NCI-H774 (cell line): ENCODE data around the gene PLCB1.

Experiments used
- DNase-seq: peaks from one replicate; lab custom pipeline; 2025; lab: John Stamatoyannopoulos, UW

PLCB1 gene

DNA sequence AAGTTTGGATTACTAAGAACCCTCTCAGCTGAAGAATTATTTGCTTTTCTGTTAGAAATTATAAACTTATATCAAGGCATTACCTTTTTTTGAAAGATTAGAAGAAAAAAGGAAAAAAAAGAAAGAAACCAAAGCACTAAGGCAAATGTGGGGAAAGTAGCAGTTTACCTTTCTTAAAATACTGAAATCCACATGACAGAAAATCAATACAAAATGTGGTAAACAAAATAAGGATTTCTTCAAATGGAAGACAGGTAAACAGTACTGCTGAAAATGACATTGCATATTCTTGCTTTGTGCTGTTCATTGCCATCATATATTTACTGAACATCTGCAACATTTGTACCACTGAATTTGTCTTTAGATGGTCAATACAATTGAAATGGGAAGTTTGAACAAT, 525.6 kb downstream of the PLCB1 start:
- DNase-seq, result no peak

DNA sequence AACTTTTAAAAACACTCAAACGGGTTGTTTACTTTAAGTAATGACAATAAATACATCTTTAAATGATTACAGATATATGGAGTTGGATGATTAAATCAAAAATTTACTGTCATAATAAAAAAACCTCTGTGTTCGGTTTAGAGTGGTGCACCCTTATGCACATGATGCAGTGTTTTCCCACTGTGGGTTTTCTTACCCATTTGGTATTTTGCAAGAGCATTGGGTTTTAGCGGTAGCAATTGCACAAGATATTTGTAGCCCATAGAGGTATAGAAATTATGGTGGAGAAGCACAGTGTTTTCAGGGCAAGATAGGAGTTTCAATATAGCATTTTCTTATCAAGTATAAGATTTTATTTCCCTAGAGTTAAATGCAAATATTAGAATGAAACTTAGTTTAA, 526.0 kb downstream of the PLCB1 start:
- DNase-seq, result no peak

DNA sequence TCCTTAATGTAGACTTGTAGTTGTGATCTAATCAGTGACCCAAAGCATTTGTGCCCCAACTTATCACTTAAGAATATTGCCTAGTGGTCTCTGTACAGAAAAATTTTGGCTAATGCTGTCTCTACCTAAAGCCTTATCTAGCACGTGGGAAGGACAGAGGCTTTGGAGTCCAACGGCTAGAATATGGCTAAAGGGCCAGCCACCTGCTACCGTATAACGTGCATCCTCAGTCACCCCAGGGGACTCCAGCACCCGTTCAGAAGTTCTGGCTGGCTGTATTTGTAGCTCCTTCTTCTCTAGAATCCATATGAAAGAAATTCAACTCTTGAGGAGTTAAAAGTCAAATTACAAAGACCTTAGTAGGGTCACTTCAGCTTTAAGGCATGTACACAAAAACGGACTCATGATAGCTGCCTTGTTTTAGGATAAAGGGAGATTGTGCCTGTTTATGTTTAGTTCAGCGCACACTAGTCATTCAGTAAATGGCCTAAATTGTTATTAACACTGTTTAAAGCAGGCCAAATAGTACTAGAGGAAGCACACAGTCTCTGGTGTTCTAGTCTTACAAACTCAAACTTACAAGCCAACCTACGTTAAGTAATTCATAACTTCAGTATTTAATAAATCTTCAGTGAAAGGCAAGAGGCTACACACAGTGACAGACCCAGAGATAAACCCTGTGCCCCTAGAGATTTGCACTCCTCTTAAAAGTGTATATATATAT, 529.3 kb downstream of the PLCB1 start:
- DNase-seq, result no peak

DNA sequence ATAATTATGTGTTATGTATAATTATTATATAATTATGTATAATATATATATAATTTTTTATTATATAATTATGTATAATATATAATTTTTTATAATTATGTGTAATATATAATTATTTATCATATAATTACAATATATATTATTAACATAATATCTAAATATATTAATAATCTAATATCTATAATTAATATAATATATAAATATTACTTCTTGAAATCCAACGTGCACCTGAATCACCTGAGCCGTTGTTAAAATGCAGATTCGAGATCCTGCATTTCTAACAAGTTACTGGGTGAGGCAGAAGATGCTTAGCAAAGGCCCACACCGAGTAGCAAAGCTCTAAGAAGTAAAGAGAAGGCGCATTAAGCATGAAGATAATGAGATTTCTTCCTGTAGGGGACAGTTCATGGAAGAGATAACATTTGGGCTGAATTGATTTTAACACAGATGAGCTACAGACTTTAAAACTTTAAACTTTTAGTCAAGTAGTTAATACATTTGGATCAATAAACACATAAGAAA, 530.4 kb downstream of the PLCB1 start:
- no peak for DNase-seq

DNA sequence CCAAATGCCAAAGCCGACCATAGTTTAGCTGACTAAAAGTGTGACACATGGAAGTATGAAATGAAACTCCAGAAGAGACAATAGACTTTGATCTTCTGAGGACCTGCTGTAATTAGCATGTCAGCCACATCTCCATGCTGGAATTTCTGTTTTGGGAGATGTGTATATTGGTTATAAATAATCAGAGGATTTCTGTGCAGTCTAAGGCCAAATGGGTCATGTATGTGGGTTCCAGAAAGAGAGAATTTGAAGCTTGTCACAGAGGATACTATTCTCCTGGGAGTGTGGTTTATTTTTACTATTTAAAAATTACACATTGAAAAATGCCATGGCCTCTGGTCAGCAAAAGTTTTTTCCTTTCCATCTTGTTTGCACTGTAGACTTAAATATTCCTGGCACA, 531.4 kb downstream of the PLCB1 start:
- no peak for DNase-seq

DNA sequence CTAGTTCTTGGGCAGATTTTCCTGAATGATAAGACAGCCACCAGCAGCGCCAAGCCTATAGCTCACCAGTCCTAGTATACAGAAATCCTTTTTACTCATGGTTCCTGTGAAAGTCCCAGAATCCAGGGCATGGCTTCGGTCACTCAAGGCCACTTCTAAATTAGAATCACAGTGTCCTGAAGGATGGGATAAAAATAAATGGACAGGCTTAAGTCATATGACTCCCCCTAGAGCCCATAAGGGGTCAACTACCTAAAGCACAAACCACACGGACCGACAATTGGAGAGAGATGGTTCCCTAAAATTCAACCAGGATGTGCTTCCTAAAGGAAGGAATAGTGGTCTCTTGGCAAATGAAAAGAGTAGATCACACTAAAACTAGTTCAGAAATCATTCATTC, 532.7 kb downstream of the PLCB1 start:
- no peak for DNase-seq

DNA sequence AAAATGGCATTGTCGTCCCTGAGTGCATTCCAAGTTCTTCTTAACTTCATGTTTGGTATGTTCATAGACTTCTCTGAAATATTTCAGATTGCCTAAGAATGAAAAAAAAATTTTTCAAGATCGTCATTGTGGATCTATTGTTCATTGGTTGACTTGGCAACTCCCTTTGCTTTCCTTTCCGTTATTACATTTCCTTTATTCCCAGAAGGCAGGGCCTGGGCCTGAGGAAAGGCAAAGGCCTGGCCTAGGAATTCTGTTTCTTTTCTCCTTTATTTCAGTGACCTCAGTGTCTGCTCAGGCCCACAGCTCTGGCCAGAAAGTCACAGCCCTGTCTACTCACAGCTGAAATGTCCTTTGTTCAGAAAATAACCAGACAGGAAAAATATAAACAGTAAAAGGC, 535.2 kb downstream of the PLCB1 start:
- no peak for DNase-seq

DNA sequence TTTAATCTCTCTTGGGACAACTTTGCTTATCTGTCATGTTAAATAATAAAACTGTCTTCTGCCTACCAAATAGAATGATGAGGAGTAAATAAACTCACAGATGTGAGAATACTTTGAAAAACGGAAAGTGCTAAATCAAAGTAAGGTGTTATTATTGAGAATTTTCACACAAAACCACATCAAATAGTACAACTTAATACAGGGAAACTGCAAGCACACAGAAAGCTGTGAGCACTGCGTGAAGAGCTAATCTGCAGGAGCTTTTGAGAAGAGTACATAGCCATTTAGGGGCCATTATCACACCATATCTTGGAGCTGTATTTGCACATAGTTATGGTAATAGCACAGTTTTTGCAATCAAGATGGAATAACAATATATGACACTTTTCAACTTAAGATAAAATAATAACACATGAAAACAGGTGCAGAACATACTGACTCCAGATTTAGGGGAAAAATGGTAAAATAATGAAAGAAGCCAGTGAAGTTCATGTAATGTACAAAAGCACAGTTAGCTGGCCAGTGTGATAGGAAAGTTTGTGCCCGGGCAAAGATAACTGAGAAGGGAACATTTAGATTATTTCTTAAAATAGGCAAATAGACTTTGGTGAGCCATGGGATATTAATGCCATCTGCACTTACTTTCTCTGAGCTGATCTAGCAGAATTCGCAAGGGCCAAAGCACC, 538.3 kb downstream of the PLCB1 start:
- no peak for DNase-seq

DNA sequence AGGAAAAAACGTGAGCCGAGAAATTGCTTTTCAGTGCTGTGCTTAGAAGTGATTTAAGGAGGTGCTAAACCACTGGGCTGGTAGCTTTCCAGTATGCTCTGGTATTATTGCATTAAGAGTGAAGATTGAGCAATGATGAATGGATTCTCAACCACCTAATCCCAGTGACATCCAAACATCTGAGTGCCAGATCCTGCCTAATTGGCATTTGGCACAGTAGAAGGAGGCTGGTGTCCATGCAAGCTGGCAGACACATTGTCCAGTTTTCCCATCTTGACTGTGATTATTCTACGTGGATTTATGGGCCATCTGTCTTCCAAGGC, 538.8 kb downstream of the PLCB1 start:
- no peak for DNase-seq

DNA sequence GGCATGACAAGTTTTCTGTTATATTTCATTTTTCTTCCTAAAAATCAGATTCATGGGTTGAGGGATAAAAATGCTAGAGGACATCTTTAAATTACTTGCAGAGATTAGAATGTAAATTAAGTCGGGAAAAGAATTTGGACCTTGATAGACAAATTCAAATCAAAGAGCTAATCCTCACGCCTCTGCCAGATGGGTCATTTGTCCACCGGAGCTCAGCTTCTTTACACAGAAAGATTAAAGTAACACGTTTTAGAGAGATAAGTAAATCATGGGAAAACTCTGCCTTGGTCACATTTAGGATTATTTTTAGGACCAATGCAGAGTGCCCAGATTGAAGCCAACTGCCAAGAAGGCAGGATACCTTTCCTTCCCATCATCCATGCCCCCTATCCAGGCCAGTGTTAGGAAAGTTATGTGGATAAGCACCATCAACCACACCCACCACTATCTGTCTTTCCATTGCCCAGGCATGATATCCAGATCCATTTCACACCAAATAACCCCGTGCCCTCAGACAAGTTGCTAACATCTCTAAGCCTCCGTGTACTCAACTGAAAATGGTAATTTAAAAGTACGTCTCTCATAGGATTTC, 539.4 kb downstream of the PLCB1 start:
- DNase-seq, result no peak

DNA sequence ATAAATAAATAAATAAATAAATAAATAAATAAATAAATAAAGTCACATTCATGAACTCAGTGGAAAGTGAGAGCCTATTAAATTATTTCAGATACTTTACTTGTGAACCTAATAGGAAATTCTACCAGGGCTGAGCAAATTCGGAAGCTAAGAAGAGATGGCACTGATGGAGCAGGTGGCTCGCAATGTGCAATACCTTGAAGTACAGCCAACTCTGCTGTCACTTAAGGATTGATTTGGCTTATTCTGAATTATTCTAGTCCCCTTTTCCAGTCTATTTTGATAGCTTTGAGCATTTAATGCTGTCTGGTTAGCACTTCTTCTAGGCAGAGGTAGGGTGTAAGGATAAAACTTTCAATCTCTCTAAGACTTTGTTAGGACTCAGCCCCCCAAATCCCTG, 541.0 kb downstream of the PLCB1 start:
- no peak for DNase-seq

DNA sequence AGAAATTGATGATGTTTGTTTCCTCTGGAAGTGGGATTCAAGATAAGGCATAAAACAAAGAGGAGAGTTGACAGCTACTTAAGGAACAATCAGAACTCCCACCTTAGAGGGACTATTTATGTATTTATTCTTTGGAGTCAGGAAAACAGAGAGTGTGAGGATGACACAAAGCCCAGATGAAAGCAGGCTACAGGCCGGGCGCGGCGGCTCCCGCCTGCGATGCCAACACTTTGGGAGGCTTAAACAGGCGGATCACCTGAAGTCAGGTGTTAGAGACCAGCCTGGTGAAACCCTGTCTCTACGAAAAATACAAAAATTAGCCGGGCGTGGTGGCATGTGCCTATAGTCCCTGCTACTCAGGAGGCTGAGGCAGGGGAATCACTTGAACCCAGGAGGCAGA, 543.8 kb downstream of the PLCB1 start:
- no peak for DNase-seq

DNA sequence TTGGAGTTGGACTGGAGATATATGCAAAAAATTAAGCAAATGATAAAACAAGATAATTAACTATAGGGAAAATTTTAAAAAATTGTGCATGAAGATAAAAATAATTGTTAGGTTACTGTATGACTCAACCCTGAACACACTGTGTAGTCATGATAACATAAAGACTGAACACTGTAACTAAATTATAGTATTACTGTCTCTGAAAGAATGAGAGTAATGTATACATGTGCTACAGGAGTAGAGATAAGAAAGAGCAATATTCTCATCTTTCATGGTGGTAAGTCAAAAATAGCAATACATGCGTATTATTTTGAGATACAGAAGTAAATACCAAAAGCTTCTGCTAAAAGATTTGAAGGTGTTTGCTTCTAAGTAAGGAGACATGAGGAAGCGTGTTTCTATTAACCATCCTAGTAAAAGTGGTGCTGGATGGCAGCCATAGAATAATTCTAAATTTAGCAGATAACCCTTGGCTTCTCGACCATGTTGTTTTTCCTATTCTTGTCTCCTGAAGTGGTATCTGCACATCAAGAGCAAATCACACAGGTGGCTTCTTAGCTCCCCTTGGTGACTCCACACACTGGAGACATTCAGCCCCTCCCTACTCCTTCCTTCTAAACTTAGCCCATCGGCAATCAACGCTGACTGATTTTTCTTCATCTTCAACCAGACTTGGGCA, 546.2 kb downstream of the PLCB1 start:
- DNase-seq, result no peak

DNA sequence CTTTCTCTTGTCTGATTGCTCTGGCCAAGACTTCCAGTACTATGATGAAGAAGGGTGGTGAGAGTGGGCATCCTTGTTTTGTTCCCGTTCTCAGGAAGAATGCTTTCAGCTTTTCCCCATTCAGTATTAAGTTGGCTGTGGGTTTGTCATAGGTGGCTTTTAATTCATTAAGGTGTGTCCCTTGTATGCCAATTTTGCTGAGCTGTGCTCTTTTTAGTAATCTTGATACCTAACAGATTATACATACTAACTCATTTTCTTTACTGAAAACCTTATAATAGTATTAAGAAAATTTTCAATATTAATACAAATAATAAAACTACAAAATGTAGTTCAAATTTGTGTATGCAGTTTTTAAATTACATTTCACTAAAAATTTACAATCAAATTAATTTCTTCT, 557.3 kb downstream of the PLCB1 start:
- no peak for DNase-seq

DNA sequence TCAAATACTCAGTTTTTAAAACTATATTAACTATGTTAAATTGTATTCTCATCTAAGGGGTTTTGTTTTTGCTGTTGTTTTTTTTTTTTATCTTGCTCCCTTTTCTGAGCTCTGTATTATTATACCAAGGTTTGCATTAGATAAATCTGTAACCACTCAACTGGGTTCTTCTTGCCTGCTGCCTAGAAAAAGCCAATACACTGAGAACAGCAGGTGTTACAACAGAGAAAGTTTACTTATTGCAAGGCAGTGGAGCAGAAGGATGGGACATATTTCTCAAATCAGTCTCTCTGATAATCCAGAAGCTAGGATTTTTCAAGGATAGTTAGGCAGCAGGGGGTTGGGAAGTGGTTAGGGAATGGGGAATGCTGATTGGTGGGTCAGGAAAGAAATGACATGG, 558.0 kb downstream of the PLCB1 start:
- DNase-seq, result no peak

DNA sequence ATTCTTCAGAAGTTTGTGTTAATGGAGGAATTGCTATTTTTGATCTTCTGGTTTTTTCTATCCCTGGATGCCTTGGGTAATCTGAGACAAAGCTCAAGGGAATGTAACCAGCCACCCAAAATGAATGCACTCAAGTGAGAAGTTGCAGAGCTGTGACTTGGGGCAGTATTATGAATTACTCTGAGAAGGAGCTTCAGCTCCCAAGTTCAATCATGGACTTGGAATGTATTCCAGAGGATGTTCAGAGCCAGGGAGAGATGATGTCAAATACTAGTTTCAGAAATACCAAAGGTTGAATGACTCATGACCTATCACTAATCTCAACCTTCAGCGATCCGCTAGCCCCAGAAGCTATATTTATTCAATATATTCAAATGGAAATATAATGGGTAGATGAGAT, 561.6 kb downstream of the PLCB1 start:
- no peak for DNase-seq

DNA sequence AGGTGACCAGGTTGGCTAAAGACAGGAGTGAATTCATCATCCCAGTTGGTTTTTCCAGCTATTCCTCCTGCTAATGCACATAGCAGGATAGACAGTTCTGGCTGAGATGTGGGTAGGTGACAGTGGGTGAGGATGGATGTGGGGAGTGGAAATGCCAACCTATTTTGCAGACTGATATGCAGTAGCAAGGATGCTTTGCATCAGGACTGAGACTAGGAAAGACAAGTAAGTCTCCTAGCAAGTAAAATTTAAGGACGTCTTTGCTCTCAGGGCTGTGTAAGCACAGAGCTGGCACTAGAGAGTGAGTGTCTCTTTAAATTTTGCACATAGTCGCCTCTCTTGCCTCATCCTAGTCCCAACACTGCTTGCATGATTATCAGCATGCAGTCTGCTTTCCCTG, 568.7 kb downstream of the PLCB1 start:
- DNase-seq, result no peak

DNA sequence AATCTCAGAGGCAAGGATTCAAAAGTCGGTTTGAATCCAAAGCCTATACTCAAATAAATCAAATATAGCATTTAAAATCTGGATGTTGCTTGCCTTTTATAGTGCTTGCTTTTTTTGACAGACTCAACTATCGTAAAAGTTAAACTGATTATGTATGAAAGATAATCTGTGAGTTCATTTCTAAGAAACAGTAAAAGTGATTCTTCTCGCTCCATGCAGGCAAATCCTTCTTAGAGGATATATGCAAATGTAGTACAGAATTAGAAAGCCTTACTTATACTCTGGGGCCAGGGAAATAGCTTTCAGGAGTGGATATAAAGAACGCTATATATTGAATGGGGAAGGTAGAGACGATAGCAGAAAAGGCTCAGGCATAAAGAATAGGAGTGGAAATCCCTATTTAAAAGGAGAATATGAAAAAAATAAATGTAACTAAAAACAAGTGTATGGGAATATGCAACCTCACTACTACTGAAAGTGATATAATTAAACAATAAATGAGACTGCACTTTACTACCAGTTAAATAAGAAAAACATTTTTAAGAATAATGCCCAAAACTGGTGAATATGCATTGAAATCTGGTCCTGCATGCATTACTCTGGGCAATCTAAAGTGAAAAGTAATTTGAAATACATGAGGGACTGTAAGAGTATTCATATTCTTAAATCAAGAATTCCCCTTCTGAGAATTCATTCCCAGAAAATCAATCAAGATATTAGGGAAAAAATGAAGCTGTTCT, 575.1 kb downstream of the PLCB1 start:
- DNase-seq, result no peak

DNA sequence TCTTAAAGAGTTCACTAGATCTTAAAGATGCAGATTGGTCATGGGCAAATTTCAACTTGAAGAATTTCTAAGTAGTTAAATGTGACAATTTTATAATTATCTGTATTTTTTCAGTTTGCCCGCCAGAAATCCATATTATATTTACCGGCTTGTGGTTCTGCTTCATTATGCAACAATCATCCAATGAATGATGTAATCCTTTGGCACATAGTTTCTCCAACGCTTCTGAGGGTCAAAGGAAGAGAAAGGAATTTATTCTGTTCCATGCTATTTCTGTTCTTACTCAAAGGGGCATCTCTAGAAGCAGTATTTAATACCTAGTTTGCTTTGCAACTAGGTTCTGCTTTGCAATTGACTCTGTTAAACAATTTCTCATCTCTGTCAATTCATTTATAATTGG, 577.6 kb downstream of the PLCB1 start:
- no peak for DNase-seq

DNA sequence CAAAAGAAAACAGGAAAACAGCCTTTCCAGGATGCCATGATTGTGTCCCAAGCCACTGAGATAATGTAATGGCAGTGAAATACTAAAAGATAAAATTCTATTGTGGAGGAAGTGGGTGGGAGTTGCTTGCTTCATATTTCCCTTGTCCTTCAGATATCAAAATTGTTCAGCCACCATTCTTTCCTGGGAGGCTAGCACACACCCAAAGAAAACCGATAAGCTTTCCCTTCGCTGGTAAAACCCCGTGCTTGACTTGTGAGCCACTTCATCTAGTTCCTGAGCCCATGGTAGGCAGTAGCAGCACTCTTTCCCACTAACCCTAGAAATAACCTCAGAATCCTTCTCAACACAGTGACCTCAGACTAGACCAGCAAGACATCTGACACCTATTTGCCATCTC, 579.4 kb downstream of the PLCB1 start:
- no peak for DNase-seq

DNA sequence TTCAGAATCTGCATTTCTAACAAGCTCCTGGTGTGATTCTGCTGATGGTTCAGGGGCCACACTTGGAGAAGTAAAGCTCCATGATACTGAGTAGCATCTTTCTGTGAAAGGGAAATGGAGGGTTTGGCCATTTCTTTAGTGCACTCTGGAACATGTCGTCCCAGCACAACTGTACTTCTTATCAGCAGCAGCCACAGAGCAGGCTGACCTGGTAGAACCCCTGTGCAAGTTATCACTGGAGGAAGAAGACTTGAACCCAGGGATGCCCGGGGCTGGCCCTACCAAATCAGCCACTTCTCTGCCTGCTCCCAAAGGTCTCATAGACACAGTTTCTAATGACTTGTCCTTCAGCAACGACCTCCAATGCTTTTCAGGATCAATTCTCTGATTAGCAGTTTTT, 582.1 kb downstream of the PLCB1 start:
- DNase-seq, result no peak

DNA sequence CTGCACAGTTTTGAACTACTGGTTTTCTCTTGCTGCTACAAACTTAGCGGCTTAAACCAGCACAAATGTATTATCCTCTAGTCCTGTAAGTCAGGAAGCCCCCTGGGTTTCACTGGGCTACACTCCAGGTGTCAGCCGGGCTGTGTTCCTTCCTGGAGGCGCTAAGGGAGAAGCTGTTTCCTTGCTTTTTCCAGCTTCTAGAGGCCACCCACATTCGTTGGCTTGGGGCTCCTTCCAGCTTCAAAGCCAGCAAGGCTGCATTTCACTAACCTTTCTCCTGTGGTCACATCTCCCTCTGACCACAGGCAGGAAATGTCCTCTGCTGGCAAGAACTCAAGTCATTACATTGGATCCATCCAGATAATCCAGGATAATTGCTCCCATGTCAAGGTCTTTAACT, 586.2 kb downstream of the PLCB1 start:
- no peak for DNase-seq
